ENCODE results near the gene CACNA1D.

Gene CACNA1D

DNA sequence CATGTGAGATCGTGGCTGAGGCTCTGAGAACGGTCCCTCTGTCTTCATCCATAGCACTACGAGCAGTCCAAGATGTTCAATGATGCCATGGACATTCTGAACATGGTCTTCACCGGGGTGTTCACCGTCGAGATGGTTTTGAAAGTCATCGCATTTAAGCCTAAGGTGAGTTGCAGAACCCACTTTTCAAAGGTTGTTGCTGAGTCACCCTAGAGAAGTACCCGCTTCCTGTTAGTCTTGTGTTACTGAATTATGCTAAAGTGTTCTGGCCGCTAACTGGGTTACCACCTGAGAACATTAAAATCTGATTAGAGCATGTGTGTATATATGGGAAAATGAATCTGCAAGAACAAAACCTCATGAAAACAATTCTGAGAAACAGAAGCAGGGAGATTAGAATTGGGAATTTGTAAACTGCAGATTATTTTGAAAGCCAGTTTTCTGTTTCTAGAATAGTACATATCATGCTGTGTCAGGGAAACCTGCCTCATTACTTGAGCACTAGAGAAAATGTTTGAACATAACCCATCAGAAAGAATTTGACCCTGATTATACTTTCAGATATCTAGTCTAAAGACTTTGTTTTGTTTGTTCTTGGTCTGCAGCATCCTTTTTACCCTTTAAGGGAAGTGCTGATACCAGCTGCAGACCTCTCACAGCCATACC is 259.2 kb downstream of the CACNA1D start:
- no peak for DNase-seq (ENCODE audit: low spot score)

DNA sequence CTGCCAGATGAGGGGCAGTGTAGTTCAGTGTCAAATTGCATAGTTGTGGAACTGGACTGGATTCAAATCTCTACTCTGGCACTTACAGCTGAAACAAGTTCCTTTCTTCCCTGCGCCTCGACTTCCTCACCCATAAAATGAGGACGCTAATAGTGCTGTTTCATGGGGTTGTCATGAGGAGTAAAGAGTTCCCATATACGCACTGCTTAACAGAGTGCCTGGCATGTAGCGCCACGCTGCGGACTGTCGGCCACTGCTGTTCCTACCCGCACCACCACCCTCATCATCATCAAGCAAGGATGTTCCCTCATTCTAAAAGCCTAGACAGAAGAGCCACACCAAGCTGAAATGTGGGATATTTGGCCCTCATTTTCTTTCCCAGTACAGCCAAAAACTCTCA is 259.9 kb downstream of the CACNA1D start:
- DNase-seq (ENCODE audit: low spot score), result no peak

DNA sequence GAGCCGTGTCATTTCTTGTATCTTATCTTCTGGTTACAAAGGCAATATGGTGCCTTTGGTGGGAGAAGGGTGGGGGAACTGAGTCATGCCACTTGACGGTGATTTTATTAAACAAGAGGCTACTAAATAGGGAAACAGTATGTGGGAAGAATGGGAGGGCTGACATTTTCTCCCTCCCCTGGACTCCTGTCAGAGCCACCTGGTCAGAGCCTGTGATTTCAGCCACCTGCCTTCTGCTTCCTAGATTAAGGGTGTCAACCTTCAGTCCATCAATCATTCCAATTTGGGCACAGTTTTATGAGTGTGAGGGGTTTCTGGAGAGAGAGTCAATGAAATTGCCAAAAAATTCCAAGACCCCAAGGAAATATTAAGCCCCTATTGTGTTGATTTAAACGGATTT is 264.4 kb downstream of the CACNA1D start:
- DNase-seq (ENCODE audit: low spot score), result no peak

DNA sequence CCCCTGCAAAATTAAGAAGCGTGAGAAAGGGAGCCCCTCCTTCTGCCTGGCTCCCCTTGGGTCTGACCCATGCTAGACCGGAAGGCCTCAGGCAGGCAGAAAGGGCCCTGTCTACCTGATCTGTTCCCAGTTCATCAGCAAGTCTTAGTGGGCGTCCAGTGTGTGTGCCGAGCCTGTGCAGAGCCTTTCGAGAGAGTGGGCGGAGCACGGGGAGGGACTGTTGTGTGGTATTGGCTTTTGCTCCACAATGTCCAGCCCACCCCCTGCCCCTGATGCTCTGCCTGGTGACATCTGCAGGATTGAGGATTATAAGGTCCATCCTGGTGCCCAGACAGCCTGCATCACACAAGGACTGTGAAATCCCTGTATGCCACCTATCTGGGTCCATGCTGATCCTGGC is 268.9 kb downstream of the CACNA1D start:
- DNase-seq (ENCODE audit: low spot score), result no peak

DNA sequence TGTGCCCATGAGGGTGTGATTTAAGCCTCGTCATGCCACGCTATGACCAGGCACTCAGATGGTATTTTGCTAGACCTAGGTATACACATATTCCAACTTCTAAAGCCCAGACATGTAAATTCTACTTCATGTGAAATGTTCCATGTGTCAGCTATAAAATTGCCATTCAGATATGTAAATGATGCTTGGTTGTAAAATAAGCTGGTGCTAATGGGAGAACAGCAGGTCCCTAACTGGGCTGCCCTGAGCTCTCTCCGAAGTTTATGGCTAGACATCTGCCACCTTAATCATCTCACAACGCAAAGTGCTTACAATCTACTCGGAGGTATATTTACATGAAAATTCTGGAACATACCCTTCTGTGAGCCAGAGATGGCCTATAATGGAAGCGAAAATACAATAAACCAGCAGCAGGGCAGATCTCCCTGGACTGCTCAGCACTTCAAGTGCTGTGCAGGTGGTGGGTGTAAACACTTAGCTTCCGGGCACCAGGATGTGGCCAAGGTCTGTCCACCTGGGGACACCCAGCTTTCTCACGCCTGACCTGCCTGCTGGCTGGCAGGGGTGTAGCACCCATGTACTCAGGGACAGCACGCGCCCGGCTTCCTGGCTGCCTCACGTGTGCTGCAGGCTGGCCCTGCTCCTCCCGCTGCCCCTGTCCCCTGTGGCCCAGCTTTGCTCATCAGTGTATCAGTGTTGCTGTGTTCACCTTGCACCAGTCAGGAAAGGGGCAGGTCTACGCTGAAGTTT is 269.8 kb downstream of the CACNA1D start:
- no peak for DNase-seq (ENCODE audit: low spot score)

DNA sequence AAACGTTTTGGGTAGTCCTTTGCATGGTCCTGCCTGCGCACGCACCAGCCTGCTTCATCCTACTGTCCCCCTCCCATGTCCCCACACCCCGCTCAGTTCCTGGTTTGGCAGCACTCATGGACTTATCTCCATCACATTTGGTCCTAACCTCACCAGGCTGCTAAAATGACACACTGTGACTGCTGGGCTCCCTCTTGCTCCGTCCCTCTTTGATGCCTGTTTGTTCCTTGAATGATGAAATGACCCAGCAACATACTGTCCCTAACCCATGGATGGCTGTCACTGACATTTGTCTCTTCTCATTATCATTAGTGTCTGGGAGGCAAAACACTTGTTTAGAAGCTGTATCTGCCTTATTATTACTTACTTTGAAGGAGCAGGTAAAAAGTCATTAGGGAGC is 271.3 kb downstream of the CACNA1D start:
- no peak for DNase-seq (ENCODE audit: low spot score)

DNA sequence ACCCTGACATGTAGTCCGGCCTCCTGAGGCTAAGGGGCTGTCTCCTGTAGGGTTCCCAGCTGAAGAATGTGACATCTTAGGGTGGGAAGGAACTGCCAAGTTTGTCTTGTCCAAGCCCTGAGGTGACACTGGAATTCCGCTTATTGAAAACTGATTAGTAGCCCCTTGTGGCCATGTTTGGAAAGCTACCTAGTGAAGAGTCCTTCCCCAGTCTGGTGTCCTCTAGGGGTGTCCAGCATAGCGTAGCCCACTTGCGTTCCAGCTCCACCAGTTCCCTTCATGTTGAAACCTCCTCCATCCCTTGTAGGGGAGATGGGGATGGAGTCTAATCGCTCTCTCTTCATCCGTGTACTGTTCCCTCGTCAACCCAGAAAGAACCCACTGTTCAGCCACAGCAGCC is 272.3 kb downstream of the CACNA1D start:
- DNase-seq (ENCODE audit: low spot score), result no peak

DNA sequence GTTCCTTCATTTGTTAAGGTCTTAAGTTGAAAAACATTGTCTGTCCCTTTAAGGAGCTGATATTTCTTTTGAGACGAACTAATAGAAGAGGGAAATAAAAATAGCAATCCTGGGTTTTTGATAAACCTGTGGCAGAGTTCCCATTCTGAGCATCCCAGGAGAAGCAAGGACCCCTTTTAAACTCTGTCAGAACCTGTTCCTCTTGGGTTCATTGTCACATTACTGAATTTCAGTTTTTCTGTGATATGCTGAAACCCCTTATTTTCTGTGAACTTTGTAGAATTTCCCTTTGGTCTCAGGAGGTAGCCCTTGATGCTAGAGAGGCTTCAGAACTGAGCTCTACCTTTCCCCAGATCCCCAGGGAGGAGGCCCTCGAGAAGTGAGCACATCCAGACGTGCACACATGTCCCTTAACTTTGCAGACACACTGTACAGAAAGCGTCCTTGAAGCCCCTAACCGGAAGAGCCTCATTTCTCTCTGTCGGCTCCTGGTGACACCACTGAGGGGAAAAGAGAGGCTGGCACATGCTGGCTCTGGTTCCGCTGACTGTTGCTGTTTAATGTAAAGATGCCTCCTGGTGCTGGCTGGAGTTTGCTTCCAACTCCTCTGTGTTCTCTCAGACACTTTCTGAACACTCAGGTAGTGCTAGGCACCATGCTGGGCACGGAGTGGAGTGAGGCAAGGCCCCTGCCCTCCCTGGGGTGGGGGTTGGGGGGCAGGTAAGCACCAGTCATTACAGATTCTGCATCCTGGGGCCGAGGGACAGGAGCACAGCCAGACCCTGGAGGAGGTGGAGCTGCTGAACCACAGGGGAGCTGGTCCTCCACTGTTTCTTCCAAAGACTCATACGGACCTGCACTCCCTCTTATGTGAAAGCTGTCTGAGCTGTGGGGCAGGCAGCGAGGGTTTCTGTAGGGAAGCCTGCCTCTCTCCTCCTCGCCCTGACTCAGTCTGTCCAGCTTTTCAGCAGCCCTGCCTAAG is 274.4 kb downstream of the CACNA1D start:
- DNase-seq (ENCODE audit: low spot score), result no peak

DNA sequence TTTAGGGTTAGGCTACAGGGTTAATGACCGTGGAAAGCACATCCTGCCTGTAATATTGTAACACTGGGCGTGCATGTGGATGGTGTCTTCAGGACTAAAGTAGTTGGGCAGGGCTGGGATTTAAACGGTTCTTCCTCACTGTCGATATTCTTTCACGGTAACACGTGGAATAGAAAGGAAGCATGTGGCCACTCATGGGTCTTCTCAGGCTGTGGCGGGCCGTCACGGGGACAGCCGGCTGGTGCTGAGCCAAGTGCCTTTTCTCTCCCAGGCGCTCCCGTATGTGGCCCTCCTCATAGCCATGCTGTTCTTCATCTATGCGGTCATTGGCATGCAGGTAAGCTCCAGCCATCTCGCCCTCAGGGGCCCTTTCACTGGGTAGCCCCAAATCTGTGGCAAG is 278.2 kb downstream of the CACNA1D start:
- DNase-seq (ENCODE audit: low spot score), result no peak

DNA sequence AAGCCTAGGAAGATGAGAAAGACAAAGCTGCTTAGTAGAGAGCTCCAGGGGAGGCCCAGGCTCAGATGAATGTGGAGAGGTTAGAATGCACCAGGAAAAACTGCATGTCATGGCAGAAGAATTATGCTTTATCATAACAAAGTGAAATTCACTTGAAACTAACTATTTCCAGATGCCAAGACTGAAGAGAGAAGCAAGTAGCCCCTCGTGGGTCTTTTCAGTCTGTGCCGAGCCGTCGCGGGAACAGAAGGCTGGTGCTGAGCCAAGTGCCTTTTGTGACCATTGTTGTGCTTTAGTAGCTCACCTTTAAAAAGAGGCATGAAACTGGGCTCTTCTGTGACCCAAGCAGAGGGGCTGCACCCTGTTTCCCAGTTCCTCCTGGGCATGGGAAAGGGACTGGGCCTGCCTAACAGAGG is 278.6 kb downstream of the CACNA1D start:
- peak; percentile 26 for DNase-seq (ENCODE audit: low spot score)

DNA sequence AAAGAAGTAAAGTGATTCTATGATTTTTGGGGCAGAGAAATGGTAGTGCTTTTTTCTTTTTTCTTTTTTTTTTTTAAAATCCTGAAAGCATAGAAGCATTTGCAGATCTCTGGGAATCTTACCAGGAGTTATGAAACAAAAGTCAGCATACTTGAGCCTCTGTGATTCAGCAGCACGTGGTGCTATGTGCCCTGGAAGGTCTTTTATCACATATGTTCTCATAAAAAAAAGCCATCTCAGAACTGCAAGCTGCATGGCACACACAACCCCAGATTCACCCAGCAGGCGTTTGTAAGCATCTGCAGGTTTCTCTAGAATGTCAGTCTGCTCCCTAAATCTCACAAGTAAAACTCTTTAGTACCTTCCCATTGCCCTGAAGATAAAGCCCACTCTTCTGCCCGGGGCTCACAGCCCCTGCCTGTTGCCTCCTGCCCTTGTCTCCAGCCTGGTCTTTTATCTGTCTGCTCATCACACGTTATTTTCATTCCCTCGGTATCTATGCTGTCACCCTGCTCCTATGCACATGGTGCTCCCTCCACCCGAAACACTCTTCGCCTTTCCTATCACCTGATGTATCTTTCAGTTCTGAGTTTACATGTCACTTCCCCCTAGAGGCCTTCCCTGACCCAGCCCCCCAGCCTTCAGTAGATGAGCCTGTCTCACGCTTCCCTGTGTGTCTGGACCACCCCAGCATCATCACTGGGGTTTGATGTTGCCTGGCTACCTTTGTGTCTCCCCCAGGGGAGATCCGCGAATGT is 279.4 kb downstream of the CACNA1D start:
- DNase-seq (ENCODE audit: low spot score), result peak; percentile 71

DNA sequence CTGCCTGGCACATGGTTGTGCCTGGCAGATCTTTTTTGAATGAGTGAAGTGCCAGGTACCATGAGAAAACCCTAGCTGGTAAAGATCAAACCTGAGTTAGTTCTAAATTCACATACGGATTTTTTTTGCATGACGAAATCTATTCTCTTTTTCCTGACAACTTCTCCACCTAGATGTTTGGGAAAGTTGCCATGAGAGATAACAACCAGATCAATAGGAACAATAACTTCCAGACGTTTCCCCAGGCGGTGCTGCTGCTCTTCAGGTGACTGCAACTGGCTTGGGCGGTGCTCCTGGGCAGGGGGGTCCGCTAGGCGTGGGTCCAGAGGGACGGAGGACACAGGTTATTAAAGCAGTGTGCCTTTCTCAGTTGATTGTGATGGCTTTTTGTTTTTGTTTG is 280.0 kb downstream of the CACNA1D start:
- DNase-seq (ENCODE audit: low spot score), result no peak

DNA sequence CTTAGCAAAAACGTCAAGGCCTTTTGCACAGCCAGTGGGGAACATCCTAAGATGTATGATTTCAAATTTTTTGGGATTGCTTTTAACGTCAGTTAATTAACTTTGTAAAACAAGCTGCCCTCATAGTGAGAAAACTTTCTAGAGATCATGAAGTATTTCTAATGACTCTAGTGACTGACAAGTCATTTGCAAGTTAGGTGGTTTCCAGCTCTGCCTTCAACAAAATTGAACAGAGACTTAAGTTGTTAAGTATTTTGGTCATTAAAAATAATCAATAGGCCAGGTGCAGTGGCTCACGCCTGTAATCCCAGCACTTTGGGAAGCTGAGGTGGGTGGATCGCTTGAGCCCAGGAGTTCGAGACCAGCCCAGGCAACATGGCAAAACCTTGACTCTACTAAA is 280.6 kb downstream of the CACNA1D start:
- no peak for DNase-seq (ENCODE audit: low spot score)

DNA sequence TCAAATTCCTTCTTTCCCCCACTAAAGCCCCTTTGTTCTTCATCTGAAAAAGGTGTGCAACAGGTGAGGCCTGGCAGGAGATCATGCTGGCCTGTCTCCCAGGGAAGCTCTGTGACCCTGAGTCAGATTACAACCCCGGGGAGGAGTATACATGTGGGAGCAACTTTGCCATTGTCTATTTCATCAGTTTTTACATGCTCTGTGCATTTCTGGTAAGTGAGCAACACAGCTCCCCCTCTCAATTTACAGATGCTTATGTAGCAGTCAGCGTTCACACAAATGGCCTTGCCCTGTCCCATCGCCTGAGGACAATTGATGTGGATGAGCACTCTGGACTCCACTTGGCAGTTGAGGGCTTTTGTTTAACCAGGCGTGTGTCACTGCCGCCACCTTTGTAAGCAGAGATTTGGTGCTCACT is 281.4 kb downstream of the CACNA1D start:
- DNase-seq (ENCODE audit: low spot score), result no peak

DNA sequence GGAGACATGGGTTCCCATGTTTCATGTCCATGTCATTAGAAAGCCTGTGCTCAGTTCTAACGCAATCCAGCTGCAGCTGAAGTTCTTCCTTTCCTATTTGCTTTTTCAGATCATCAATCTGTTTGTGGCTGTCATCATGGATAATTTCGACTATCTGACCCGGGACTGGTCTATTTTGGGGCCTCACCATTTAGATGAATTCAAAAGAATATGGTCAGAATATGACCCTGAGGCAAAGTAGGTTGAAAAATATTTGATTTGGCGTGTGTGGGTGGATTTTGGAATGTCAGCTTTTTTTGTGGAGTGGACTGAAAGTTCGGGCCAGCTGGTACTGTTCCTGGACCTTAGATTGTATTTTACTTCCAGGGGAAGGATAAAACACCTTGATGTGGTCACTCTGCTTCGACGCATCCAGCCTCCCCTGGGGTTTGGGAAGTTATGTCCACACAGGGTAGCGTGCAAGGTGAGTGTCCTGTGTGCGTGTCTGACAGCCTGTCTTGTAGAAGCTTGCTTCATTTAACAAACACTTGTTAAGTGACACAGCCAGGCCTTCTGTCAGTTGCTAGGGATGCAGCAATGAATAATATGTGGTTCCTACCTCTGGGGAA is 282.2 kb downstream of the CACNA1D start:
- no peak for DNase-seq (ENCODE audit: low spot score)

DNA sequence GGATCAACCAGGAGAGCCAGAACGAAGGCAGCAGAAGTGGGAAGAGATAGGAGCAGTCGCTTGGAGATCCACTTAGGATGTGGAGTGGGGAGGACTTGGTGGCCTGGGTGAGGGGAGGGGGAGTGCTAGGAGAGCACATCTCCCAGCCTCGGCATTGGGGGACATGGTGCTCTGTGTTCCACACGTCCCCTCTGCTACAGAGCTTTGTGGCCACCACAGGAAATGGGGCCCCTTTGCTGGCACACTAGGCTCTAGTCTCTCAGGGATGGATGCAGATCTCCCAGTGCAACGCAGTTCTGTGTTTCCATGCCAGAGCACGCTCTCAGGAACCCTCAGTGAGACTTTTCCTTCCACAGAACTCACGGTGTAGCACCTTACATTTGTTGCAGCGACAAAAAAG is 283.1 kb downstream of the CACNA1D start:
- no peak for DNase-seq (ENCODE audit: low spot score)

DNA sequence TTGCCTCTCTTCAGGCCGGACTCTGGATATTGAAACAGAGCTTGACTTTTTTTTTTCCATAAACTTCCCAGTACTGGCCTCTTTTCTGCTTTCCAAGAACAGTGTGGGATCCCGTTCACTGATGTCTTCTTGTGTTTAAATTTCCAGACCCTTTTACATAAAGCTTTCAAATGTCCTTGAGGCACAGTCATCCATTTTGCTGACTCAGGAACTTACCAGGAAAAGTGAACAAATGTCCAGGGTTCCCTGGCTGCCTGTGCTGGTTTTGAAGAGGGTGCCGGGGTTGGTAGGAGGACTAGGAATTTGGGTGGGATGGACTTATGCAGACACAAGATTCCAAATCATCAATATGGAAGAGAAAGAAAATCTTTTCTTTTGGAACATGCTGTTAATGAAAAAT is 283.7 kb downstream of the CACNA1D start:
- DNase-seq (ENCODE audit: low spot score), result no peak

DNA sequence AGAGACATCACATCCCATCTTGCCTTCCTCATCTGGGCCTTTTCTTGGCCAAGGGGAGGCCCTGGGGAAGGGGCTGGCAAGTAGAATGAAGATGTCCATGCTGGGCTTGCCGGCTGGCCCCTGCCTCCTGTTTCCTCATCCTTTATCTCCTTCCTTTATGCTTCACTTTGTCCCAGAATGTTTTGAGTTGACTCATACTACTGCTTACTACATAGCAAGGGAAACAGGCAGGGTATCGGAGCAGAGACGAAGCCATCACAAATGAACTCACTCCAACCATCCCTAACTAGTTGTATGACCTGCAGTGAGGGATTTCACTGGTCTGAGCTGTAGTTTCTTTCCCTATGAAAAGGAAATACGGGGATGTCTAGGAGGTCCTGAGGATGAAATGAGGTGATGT is 285.8 kb downstream of the CACNA1D start:
- DNase-seq (ENCODE audit: low spot score), result no peak

DNA sequence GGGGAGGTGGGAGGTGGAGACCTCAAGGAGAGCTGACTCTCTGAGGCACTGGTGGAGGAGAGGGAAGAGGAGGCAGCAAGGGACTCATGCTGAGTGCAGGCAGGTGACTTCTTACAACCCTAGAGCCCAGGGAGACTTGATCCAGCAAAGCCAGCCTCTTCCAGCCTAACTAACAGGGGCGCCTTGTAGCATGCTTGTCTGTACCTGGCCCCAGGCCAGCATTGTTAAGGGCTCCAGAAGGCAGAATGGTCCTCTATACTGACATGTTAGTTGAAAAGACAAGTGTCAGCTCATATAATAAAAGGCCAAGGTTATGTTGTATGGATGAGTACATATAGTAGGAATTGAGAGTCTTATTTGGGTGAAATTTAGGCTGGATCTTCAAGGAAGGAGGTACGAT is 286.4 kb downstream of the CACNA1D start:
- DNase-seq (ENCODE audit: low spot score), result no peak

DNA sequence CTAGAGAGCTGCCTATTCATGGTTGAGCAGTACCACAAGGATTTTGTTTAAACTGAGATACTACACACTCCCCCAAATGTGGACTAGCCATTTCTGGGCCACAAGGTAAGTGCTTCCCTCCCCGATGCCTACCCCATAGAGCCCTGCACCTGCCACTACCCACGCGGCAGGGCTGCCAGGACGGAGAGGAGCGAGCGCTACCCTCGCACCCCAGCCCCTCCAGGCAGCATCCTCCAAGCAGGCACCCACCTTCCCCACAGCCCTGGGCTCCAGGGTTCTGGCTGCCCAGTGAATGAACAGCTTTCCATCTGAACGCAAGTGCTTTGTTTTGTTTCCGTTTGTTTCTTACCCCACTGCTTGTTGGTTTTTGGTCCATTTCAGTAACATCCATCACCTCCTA is 292.6 kb downstream of the CACNA1D start:
- no peak for DNase-seq (ENCODE audit: low spot score)

DNA sequence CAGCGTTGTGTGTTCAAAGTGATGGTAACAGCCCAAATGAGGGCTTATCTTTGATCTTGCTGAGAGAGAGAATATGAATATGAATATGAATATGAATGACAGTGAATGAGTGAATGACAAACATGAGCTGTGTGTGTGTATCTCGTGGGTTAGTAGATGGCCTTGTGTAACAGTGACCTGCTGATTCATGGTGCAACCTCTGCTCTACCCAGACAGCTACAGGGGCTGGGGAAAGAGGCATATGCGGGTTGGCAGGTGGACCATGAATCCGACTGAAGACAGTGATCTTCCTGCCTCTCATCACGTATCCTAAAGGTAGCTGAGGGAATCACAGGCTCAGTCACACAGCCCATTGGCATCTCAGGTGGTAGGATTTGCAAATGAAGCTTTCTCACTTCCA is 293.6 kb downstream of the CACNA1D start:
- DNase-seq (ENCODE audit: low spot score), result no peak

DNA sequence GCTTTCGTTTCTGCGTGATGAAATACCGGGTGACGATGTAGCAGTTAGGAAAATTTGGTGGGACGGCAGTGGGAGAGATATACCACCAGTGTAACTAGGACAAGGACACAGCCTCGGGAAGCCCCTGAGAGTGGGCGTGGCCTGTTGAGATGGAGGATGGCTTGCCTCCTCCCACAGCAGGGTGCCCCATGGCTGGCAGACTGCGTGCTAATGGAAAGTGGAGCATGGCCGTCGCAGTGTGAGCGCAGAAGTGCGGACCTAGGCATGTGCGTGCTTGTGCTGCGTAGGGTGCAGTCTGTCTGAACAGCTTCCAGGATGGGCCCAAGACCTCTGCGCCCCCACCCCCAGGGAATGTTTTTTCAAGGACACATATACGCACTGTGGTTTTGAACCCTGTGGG is 295.0 kb downstream of the CACNA1D start:
- DNase-seq (ENCODE audit: low spot score), result no peak

Measured in AG08396 (cell line).